ENCODE results near the gene KPTN. TPM values are rescaled to one million over a fixed set of nuclear protein-coding genes. Genes with fewer than 3 reads are reported as not detected.
"Not testable (repeated sequence)": the region's sequence is repeated elsewhere in the genome, so short reads cannot be mapped to it uniquely, and the experiment has no call there.

The KPTN gene
- total RNA-seq, 1 experiment from 2014 or later: 9.9 TPM

- Histone ChIP-seq H3K27me3 (ENCODE audit: control insufficient read depth, insufficient read depth, low read length) (no peaks in the 10 kb centered on the region), H3K4me3 (ENCODE audit: insufficient read depth, low read depth, low read length) (no peak overlapping the region), H3K36me3 (replicated peaks; ENCODE audit: control insufficient read depth, insufficient read depth, low read length) (peaks cover 7% of the 10 kb centered on the region)
- DNase-seq: no peak
Observed at GRCh38 chr19:47490847-47491246, 6.8 kb upstream of the KPTN start.

GRCh38 chr19:47490031-47490430, 6.0 kb upstream of the KPTN start:
- Histone ChIP-seq H3K27me3 (ENCODE audit: control insufficient read depth, insufficient read depth, low read length) (no peaks in the 10 kb centered on the region), H3K4me3 (ENCODE audit: insufficient read depth, low read depth, low read length) (no peak overlapping the region), H3K36me3 (replicated peaks; ENCODE audit: control insufficient read depth, insufficient read depth, low read length) (peaks cover 7% of the 10 kb centered on the region)
- no peak for DNase-seq

GRCh38 chr19:47489072-47489914, 5.3 kb upstream of the KPTN start:
- H3K27me3 ChIP-seq (ENCODE audit: control insufficient read depth, insufficient read depth, low read length): no peaks in the 10 kb centered on the region
- H3K4me3 ChIP-seq (ENCODE audit: insufficient read depth, low read depth, low read length): no peak overlapping the region
- peaks cover 7% of the 10 kb centered on the region for H3K36me3 ChIP-seq (replicated peaks; ENCODE audit: control insufficient read depth, insufficient read depth, low read length)
- no peak for DNase-seq

GRCh38 chr19:47487551-47488515, 3.8 kb upstream of the KPTN start:
- peaks cover 7% of the 10 kb centered on the region for H3K36me3 ChIP-seq (replicated peaks; ENCODE audit: control insufficient read depth, insufficient read depth, low read length)
- no peak overlapping the region for H3K4me3 ChIP-seq (ENCODE audit: insufficient read depth, low read depth, low read length)
- no peaks in the 10 kb centered on the region for H3K27me3 ChIP-seq (ENCODE audit: control insufficient read depth, insufficient read depth, low read length)
- no peak for DNase-seq

GRCh38 chr19:47486900-47487299, 2.9 kb upstream of the KPTN start:
- Histone ChIP-seq H3K4me3 (ENCODE audit: insufficient read depth, low read depth, low read length) (no peak overlapping the region), H3K36me3 (replicated peaks; ENCODE audit: control insufficient read depth, insufficient read depth, low read length) (peaks cover 7% of the 10 kb centered on the region), H3K27me3 (ENCODE audit: control insufficient read depth, insufficient read depth, low read length) (no peaks in the 10 kb centered on the region)
- DNase-seq: no peak

GRCh38 chr19:47486220-47486619, 2.2 kb upstream of the KPTN start:
- DNase-seq; H3K4me3 ChIP-seq (ENCODE audit: insufficient read depth, low read depth, low read length); H3K27me3 ChIP-seq (ENCODE audit: control insufficient read depth, insufficient read depth, low read length); H3K36me3 ChIP-seq (replicated peaks; ENCODE audit: control insufficient read depth, insufficient read depth, low read length): not testable (repeated sequence)

GRCh38 chr19:47485210-47485609, 1.2 kb upstream of the KPTN start:
- H3K27me3 ChIP-seq (ENCODE audit: control insufficient read depth, insufficient read depth, low read length): no peaks in the 10 kb centered on the region; the same call in 1 of the 2 replicates
- H3K36me3 ChIP-seq (replicated peaks; ENCODE audit: control insufficient read depth, insufficient read depth, low read length): peaks cover 5% of the 10 kb centered on the region
- DNase-seq: no peak
- H3K4me3 ChIP-seq (ENCODE audit: insufficient read depth, low read depth, low read length): no peak overlapping the region

- no peak overlapping the region; the same call in 1 of the 2 replicates for H3K4me3 ChIP-seq (ENCODE audit: insufficient read depth, low read depth, low read length)
Observed at GRCh38 chr19:47483200-47483599, 819 bp downstream of the KPTN start.

GRCh38 chr19:47481460-47482052, 2.5 kb downstream of the KPTN start:
- no peak overlapping the region for H3K4me3 ChIP-seq (ENCODE audit: insufficient read depth, low read depth, low read length)
- DNase-seq: no peak
- no peaks in the 10 kb centered on the region for H3K36me3 ChIP-seq (replicated peaks; ENCODE audit: control insufficient read depth, insufficient read depth, low read length)
- no peaks in the 10 kb centered on the region; the same call in 1 of the 2 replicates for H3K27me3 ChIP-seq (ENCODE audit: control insufficient read depth, insufficient read depth, low read length)

More at GRCh38 chr19:47483200-47483599, 819 bp downstream of the KPTN start:
- Histone ChIP-seq H3K27me3 (ENCODE audit: control insufficient read depth, insufficient read depth, low read length) (no peaks in the 10 kb centered on the region; the same call in 1 of the 2 replicates), H3K36me3 (replicated peaks; ENCODE audit: control insufficient read depth, insufficient read depth, low read length) (no peaks in the 10 kb centered on the region; the same call in 1 of the 2 replicates)
- no peak for DNase-seq

- peak overlapping the region; percentile 49 for H3K4me3 ChIP-seq (ENCODE audit: insufficient read depth, low read depth, low read length)
- H3K36me3 ChIP-seq (replicated peaks; ENCODE audit: control insufficient read depth, insufficient read depth, low read length): no peaks in the 10 kb centered on the region
- DNase-seq: no peak
- no peaks in the 10 kb centered on the region; the same call in 1 of the 2 replicates for H3K27me3 ChIP-seq (ENCODE audit: control insufficient read depth, insufficient read depth, low read length)
Observed at GRCh38 chr19:47480658-47481057, 3.4 kb downstream of the KPTN start.

GRCh38 chr19:47479701-47480503, 4.1 kb downstream of the KPTN start:
- DNase-seq: peak; percentile 99
- Histone ChIP-seq H3K4me3 (ENCODE audit: insufficient read depth, low read depth, low read length) (peak overlapping the region; percentile 70), H3K27me3 (ENCODE audit: control insufficient read depth, insufficient read depth, low read length) (no peaks in the 10 kb centered on the region; the same call in 1 of the 2 replicates), H3K36me3 (replicated peaks; ENCODE audit: control insufficient read depth, insufficient read depth, low read length) (no peaks in the 10 kb centered on the region)

- Histone ChIP-seq H3K4me3 (ENCODE audit: insufficient read depth, low read depth, low read length) (no peak overlapping the region), H3K27me3 (ENCODE audit: control insufficient read depth, insufficient read depth, low read length) (no peaks in the 10 kb centered on the region; the same call in 1 of the 2 replicates)
- DNase-seq: peak; percentile 33
Observed at GRCh38 chr19:47476438-47476972, 7.5 kb downstream of the KPTN start.

GRCh38 chr19:47475465-47475864, 8.6 kb downstream of the KPTN start:
- peak; percentile 25 for DNase-seq
- Histone ChIP-seq H3K36me3 (replicated peaks; ENCODE audit: control insufficient read depth, insufficient read depth, low read length) (no peaks in the 10 kb centered on the region), H3K4me3 (ENCODE audit: insufficient read depth, low read depth, low read length) (no peak overlapping the region), H3K27me3 (ENCODE audit: control insufficient read depth, insufficient read depth, low read length) (peaks cover 7% of the 10 kb centered on the region)

More at GRCh38 chr19:47476438-47476972, 7.5 kb downstream of the KPTN start:
- H3K36me3 ChIP-seq (replicated peaks; ENCODE audit: control insufficient read depth, insufficient read depth, low read length): no peaks in the 10 kb centered on the region
